Ovary (tissue), 9 donors: Measurements from ENCODE around the gene TNFRSF13B. TPM values are rescaled to one million over a fixed set of nuclear protein-coding genes. Genes with fewer than 3 reads are reported as not detected.

Source experiments
- DNase-seq, 5 donors: peaks; one replicate each; pipeline ENCODE4 v3.0.0-alpha.2; 2019 to 2020
- H3K27ac ChIP-seq, 2 donors: fragments of 200-600 bp; one replicate each; pipeline versions ENCODE4 v1.5.1 to v1.8.0; 2019 to 2022
- H3K27me3 ChIP-seq: fragments of 200-600 bp; one replicate; pipeline ENCODE4 v1.8.0; 2022
- H3K36me3 ChIP-seq: fragments of 200-600 bp; sonication (generic); one replicate; pipeline ENCODE4 v1.5.1; 2019
- H3K4me1 ChIP-seq: one replicate; pipeline ENCODE4 v1.8.1; 2013; ENCODE audit warnings: mild to moderate bottlenecking, moderate library complexity; ENCODE audit not compliant: insufficient read depth
- H3K4me3 ChIP-seq: fragments of 200-600 bp; sonication (generic); one replicate; pipeline ENCODE4 v1.5.1; 2017
- H3K9me3 ChIP-seq, 2 donors: fragments of 200-600 bp in 1 of 2; sonication (generic) in 1 of 2; one replicate each; pipeline versions ENCODE4 v1.5.1 to v1.8.1; 2013 to 2019; ENCODE audit warnings: mild to moderate bottlenecking in 1 of 2, moderate library complexity in 1 of 2
- CTCF ChIP-seq, 3 donors: fragments of 450-650 bp in 2 of 3; fragments of 200-600 bp in 1 of 3; IDR thresholded peaks; one replicate each; pipeline versions ENCODE4 v1.5.1 to v1.8.0; 2016 to 2022; ENCODE audit warnings: antibody characterized with exemption in 3 of 3, mild to moderate bottlenecking in 1 of 3
- EP300 ChIP-seq: sonication (generic); formaldehyde crosslinking; IDR thresholded peaks from one replicate; pipeline ENCODE4 v1.6.1; 2017; ENCODE audit warnings: antibody characterized with exemption
- POLR2A ChIP-seq: fragments of 450-650 bp; IDR thresholded peaks from one replicate; pipeline ENCODE4 v1.6.1; 2017; ENCODE audit warnings: antibody characterized with exemption, mild to moderate bottlenecking, moderate library complexity
- WGBS, 3 donors: extraction: QIAGEN DNeasy Blood & Tissue Kit in 1 of 3; methylation state at CpG; one replicate each; pipeline versions ENCODE4 v1.1.5 to v1.1.7; 2013 to 2017; 5-methylcytosine and 5-hydroxymethylcytosine counted together
- intact Hi-C, 4 donors: fragments of 100-400 bp; cut with DNase I; formaldehyde crosslinking; loops; one replicate each; pipeline versions ENCODE4 v1.11.0 to v1.15.1; 2022 to 2023
- polyA plus RNA-seq, 2 donors: library from polyadenylated mRNA; stranded (reverse); fragments of 200-250 nt in 1 of 2; fragments of 350-450 nt in 1 of 2; fragmentation: Illumina TruSeq in 1 of 2; extraction: RNeasy Lipid Tissue Mini Kit (QIAGEN cat#74804) in 1 of 2; gene quantifications; one replicate each; pipeline ENCODE4 v1.2.3, GENCODE V29; 2013 to 2014
- total RNA-seq, 7 donors: library from RNA; depleted of rRNA in 2 of 7; stranded (reverse); fragments of >200 nt in 2 of 7; fragmentation: NEBNext Ultra II Directional in 3 of 7; extraction: Animal tissue kit (Norgen Biotek cat#: 25700) in 3 of 7; gene quantifications; one replicate each; pipeline versions ENCODE4 v1.1.0 to v1.2.4, GENCODE V29; 2016 to 2023
- donor health status: DM: no; HTN: no; CAD: no; lungs with moderate emphysema.
- donor health status: DM: no; HTN: no; CAD: no.
- donor health status: Bipolar disorder and iron deficiency.
- donor health status: DM: yes; HTN: yes; CAD: no.
- donor health status: DM: no; HTN: no; CAD: no.
- donor health status: DM: yes; HTN: yes; CAD: no.

The TNFRSF13B gene
- total and polyA plus RNA-seq, 9 donors = 0.53 TPM; not detected in 8

DNA sequence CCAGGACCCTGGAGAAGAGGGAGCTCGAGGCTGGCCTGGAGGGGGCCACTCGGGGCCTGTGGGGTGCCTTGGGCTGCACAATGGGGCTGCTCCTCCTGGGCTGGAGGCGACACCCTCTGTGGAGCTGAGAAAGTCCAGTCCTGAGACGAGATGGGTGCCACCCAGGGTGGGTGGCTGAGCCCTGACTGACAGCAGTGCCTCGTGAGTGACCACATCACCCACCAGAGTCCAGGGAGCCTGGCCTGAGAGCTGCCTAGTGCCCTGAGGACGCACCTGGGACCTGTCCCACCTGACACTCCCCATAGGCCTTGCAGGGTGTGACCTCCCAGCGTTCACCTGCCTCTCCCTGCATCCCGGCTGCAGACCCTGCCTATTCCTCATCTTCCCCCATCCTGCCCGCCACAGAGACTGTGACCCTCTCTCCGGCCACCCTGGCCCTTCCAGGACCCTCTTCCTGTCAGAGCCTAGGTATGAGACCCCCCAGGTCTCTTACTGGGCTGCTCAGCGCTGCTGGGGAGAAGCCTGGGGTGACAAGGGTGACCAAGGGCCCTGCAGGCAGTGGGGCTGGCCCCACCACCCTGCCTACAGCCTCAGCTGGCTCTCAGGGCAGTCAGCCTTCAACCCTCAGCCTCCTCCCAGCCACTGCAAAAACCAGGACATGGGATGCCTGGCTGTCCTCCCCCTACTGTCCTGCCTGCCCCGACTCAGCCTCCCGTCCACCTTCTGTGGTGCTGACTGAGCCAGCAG lies 41.2 kb downstream of the TNFRSF13B start:
- no peak for TF ChIP-seq EP300
- TF ChIP-seq POLR2A = no peak
- TF ChIP-seq CTCF (IDR thresholded peaks at IDR 0.05) = no peak
- no peak for DNase-seq

GRCh38 chr17:16929757-16930520 lies 42.0 kb downstream of the TNFRSF13B start:
- no peak for DNase-seq
- intact Hi-C loops = no loop called here
- no peak overlapping the region for H3K27ac ChIP-seq
- no peak overlapping the region for H3K4me3 ChIP-seq
- H3K4me1 ChIP-seq = no peaks in the 10 kb centered on the region
- WGBS, 3 donors = 86 to 91% (median 88%) methylated on average over 17 of the region's 17 CpGs
- TF ChIP-seq CTCF (IDR thresholded peaks at IDR 0.05) = no peak
- no peak for TF ChIP-seq POLR2A
- no peak for TF ChIP-seq EP300
- no peaks in the 10 kb centered on the region for H3K9me3 ChIP-seq
- H3K36me3 ChIP-seq = no peaks in the 10 kb centered on the region
- no peaks in the 10 kb centered on the region for H3K27me3 ChIP-seq

More for the DNA sequence above, 41.2 kb downstream of the TNFRSF13B start:
- H3K27ac ChIP-seq = no peak overlapping the region
- no peaks in the 10 kb centered on the region for H3K9me3 ChIP-seq
- intact Hi-C loops = no loop called here
- no peaks in the 10 kb centered on the region for H3K4me1 ChIP-seq
- H3K4me3 ChIP-seq = no peak overlapping the region
- no peaks in the 10 kb centered on the region for H3K27me3 ChIP-seq
- no peaks in the 10 kb centered on the region for H3K36me3 ChIP-seq
- WGBS, 3 donors = 81 to 86% (median 85%) methylated on average over 13 of the region's 13 CpGs

DNA sequence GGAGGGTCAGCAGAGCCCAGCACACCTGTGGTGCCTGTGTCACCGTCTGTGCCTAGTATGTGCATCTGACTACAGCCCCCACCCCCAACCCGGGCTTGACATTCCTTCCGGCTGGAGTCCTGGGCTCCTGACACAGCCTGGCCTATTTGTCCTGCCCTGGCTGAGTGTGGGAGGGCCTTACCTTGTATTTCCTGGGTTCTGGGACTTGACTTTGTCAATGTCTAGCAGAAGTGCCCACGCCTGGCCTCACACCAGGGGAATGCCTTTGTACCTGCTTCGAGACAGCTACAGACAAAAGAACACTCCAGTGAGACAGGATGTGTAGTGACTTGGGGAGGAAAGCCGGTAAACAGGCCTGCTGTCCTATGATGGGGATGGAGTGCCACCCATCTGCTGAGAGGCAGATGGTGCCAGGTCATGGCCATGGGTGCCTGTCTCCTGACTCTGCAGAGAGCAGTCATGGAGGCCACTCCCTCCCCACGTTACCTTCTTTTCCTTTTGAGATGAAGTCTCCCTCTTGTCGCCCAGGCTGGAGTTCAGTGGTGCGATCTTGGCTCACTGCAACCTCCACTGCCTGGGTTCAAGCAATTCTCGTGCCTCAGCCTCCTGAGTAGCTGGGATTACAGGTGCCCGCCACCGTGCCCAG lies 42.8 kb downstream of the TNFRSF13B start:
- intact Hi-C loops = no loop called here
- H3K27ac ChIP-seq = no peak overlapping the region
- no peak for TF ChIP-seq EP300
- no peak for TF ChIP-seq POLR2A
- TF ChIP-seq CTCF (IDR thresholded peaks at IDR 0.05) = no peak
- no peak for DNase-seq
- no peaks in the 10 kb centered on the region for H3K36me3 ChIP-seq
- H3K27me3 ChIP-seq = no peaks in the 10 kb centered on the region
- WGBS, 3 donors = 75 to 83% (median 76%) methylated on average over 12 of the region's 12 CpGs
- H3K4me3 ChIP-seq = no peak overlapping the region
- H3K9me3 ChIP-seq = no peaks in the 10 kb centered on the region
- no peaks in the 10 kb centered on the region for H3K4me1 ChIP-seq

GRCh38 chr17:16928406-16929034 lies 43.4 kb downstream of the TNFRSF13B start:
- H3K4me3 ChIP-seq = no peak overlapping the region
- H3K4me1 ChIP-seq = no peaks in the 10 kb centered on the region
- no peak for DNase-seq
- no peaks in the 10 kb centered on the region for H3K36me3 ChIP-seq
- 63 to 70% (median 63%) methylated on average over 8 of the region's 8 CpGs for WGBS, 3 donors
- no peak overlapping the region for H3K27ac ChIP-seq
- no peaks in the 10 kb centered on the region for H3K9me3 ChIP-seq
- TF ChIP-seq CTCF (IDR thresholded peaks at IDR 0.05) (no peak), EP300 (no peak), POLR2A (no peak)
- intact Hi-C loops = no loop called here
- H3K27me3 ChIP-seq = no peaks in the 10 kb centered on the region
